SU-DHL-6 (cell line): ENCODE results near the gene FOSB.
"Not testable (repeated sequence)": the region's sequence is repeated elsewhere in the genome, so short reads cannot be mapped to it uniquely, and the experiment has no call there.

Experiments used
- EZH2phosphoT487 ChIP-seq: fragments of 200-600 bp; sonication (generic), shearing (Covaris generic); conservative IDR thresholded peaks from 2 replicates; pipeline ENCODE4 v1.6.1; 2018; ENCODE audit warnings: mild to moderate bottlenecking, antibody characterized with exemption, low read length, moderate library complexity, mixed read lengths
- TF ChIP-seq, protein P1 (sequence below): fragments of 200-600 bp; sonication (generic); IDR thresholded peaks from one replicate; pipeline ENCODE4 v1.5.1; 2017; ENCODE audit warnings: antibody characterized with exemption, mild to moderate bottlenecking, low read length, moderate library complexity; ENCODE audit not compliant: insufficient read depth, poor library complexity, severe bottlenecking

DNA sequence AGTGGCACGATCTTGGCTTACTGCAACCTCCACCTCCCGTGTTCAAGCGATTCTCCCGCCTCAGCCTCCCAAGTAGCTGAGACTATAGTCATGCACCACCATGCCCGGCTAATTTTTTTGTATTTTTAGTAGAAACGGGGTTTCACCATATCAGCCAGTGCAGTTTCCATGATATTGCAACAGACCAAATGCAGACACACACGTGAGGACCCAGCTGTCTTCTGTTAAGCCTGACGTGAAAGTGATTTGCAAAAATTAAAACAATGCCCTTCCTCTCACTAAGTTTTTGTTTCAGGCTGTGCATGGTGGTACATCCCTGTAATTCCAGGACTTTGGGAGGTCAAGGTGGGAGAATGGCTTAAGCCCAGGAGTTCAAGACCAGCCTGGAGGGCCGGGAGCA lies 36.8 kb upstream of the FOSB start:
- TF ChIP-seq, protein P1, sequence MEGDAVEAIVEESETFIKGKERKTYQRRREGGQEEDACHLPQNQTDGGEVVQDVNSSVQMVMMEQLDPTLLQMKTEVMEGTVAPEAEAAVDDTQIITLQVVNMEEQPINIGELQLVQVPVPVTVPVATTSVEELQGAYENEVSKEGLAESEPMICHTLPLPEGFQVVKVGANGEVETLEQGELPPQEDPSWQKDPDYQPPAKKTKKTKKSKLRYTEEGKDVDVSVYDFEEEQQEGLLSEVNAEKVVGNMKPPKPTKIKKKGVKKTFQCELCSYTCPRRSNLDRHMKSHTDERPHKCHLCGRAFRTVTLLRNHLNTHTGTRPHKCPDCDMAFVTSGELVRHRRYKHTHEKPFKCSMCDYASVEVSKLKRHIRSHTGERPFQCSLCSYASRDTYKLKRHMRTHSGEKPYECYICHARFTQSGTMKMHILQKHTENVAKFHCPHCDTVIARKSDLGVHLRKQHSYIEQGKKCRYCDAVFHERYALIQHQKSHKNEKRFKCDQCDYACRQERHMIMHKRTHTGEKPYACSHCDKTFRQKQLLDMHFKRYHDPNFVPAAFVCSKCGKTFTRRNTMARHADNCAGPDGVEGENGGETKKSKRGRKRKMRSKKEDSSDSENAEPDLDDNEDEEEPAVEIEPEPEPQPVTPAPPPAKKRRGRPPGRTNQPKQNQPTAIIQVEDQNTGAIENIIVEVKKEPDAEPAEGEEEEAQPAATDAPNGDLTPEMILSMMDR: not testable (repeated sequence)
- not testable (repeated sequence) for TF ChIP-seq EZH2phosphoT487
